OCI-LY7 (cell line): ENCODE measurements around the gene ANG.
"Not testable (repeated sequence)": the region's sequence is repeated elsewhere in the genome, so short reads cannot be mapped to it uniquely, and the experiment has no call there.

Experiments
- EZH2phosphoT487 ChIP-seq: fragments of 200-600 bp; sonication (generic); IDR thresholded peaks from 2 replicates; pipeline ENCODE4 v1.6.1; 2018; ENCODE audit warnings: low read depth, borderline replicate concordance, mild to moderate bottlenecking, mixed run types, antibody characterized with exemption, low read length, moderate library complexity, mixed read lengths
- TF ChIP-seq, protein P1 (sequence below): fragments of 200-600 bp; sonication (generic); conservative IDR thresholded peaks from 2 replicates; pipeline ENCODE4 v1.5.1; 2014; ENCODE audit warnings: mild to moderate bottlenecking, antibody characterized with exemption, low read length, moderate library complexity, mixed read lengths

DNA sequence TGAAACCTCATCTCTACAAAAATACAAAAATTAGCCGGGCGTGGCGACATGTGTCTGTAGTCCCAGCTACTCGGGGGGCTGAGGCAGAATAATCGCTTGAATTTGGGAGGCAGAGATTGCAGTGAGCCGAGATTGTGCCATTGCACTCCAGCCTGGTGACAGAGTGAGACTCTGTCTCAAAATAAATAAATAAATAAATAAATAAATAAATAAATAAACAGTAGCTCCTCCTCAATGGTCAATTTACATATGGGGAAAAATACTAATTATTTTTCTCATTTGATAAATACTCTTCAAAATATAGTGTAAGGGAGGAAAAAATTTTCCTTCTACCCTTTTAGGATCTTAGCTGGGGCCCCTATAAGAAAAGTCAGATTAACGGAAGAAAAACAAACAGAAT lies 49.7 kb downstream of the ANG start:
- TF ChIP-seq, protein P1, sequence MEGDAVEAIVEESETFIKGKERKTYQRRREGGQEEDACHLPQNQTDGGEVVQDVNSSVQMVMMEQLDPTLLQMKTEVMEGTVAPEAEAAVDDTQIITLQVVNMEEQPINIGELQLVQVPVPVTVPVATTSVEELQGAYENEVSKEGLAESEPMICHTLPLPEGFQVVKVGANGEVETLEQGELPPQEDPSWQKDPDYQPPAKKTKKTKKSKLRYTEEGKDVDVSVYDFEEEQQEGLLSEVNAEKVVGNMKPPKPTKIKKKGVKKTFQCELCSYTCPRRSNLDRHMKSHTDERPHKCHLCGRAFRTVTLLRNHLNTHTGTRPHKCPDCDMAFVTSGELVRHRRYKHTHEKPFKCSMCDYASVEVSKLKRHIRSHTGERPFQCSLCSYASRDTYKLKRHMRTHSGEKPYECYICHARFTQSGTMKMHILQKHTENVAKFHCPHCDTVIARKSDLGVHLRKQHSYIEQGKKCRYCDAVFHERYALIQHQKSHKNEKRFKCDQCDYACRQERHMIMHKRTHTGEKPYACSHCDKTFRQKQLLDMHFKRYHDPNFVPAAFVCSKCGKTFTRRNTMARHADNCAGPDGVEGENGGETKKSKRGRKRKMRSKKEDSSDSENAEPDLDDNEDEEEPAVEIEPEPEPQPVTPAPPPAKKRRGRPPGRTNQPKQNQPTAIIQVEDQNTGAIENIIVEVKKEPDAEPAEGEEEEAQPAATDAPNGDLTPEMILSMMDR, result not testable (repeated sequence)
- TF ChIP-seq EZH2phosphoT487, result not testable (repeated sequence)
